CD1c-positive myeloid dendritic cell (primary cell): Measurements from ENCODE around the gene SRRM1.
"Not testable (repeated sequence)": the region's sequence is repeated elsewhere in the genome, so short reads cannot be mapped to it uniquely, and the experiment has no call there.

Source experiments
- DNase-seq: peaks from one replicate; pipeline ENCODE4 v3.0.0-alpha.2; 2016; ENCODE audit errors: extremely low spot score

SRRM1 gene

DNA sequence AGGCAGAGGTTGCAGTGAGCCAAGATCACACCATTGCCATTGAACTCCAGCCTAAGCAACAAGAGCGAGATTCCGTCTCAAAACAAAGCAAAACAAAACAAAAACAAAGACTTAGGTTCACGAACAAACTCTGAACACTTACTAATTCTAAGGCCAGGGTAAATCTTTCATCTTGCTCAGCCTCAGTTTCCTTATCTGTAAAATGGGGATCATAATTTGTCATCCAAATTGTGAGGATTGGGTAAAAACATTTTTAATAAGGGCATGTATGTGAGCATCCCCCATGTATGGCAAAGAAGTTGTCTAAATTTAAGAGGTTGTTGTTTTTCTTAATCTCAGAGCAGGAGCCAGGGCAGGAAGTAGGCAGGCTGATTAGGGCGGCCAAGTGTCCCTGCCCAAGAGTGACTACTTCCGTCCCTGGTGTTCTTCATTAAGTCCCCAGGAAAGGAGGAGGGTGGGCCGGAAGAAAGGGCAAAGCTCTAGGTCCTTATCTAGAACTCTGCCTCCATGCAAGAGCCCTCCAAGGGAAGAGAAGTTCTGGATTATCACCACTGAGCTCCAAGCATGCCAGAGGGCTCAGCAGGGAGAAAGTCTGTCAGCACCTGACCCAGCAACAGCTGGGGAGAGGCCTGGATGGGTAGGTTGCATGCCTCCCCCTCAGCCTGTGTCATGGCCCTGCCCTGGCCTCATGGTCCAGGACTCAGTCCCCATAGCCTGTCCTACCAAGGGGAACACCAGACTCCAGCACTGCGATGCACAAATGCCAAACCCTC, 52.3 kb downstream of the SRRM1 start:
- DNase-seq = peak; percentile 46

DNA sequence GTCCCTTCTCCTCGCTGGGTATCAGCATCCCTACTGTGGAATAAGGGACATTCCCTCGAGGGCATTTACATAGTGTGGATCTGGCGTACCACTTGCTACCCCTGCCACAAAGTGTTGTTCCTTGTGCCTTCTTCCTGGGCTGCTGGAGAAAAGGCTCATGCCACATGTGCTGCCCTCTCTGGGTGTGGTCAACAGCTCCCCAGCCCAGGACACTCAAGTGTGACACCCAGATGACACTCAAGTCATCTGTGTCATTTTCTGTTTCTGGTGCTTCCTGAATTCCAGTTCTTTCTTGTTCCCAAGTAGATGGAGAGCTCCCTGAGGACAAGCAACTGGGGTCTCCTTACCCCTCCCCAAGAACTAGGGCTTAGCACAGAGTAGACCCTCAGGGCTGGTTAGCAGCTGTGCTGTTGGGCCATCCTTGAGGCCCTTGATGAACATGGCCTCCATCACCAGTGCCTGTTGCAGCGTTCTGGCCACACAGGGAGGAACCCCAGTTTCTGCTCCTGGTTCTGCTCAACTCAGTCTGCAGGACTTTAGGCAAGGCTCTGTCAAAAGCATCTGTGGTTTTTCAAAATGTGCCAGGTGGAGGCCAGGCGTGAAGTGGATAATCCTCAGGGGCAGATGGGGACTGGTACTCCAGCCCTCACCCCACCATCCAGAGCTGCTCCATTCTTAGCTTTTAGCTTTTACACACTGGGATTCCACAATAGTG, 53.1 kb downstream of the SRRM1 start:
- peak; percentile 43 for DNase-seq

- no peak for DNase-seq
Measured at GRCh38 chr1:24696756-24697330, 53.7 kb downstream of the SRRM1 start.

DNA sequence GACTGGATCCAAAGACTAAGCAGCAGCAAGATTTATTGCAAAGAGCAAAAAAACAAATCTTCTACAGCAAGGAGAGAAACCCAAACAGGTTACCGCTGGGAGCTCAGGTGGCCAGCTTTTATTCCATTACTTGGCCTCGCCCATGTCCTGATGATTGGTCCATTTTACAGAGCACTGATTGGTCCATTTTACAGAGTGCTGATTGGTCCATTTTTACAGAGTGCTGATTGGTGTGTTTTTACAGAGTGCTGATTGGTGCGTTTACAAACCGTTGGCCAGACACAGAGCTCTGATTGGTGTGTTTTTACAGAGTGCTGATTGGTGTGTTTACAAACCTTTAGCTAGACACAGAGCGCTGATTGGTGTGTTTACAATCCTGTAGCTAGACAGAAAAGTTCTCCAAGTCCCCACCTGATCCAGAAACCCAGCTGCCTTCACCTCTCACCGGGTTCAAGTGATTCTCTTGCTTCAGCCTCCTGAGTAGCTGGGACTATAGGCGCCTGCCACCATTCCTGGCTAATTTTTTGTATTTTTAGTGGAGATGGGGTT, 54.4 kb downstream of the SRRM1 start:
- DNase-seq = not testable (repeated sequence)

DNA sequence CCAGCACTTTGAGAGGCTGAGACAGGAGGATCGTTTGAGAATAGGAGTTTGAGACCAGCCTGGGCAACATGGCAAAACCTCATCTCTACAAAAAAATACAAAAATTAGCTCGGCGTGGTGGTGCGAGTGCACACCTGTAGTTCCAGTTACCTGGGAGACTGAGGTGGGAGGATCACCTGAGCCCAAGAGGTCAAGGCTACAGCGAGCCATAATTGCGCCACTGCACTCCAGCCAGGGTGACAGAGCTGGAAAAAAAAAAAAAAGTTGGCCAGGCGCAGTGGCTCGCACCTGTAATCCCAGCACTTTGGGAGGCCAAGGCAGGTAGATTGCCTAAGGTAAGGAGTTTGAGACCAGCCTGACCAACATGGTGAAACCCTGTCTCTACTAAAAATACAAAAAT, 55.2 kb downstream of the SRRM1 start:
- DNase-seq = not testable (repeated sequence)

- DNase-seq = no peak
Measured at GRCh38 chr1:24699628-24700027, 56.5 kb downstream of the SRRM1 start.

DNA sequence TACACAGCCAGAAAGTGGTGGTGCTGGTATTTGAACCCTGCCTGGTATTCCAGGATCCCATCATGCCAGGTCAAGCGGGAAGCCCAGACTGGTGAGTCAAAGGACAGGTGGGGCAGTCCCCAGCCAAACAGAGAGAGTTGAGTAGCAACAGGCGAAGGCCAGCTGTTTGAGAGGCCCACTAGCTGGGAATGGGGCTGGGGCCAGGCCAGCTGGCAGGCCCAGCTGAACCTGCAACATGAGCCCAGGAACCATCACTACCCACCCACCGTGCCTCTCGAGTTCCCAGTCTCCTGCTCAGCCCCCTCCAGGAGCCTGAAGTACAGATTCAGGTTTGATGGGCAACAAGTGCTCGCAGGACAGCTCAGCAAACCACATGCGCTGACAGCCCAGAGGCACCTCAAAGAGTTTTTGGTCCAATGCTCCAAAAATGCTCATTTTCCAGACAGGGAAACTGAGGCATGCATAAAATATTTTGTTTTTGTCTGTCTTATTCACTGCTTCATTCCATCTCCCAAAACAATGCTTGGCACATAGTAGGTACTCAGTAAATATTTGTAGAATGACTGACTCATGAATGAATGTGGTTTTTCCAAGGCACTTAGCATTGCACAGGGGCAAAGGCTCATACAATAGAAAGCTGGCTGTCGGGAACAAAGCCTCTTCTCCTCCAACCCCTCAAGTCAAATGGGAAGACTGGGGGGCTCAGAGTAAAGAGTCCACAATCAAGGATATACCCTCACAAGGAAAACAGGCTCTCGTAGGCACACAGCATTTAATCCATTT, 59.6 kb downstream of the SRRM1 start:
- no peak for DNase-seq

- DNase-seq = peak; percentile 62
Measured at GRCh38 chr1:24704411-24705259, 61.5 kb downstream of the SRRM1 start.

- DNase-seq = peak; percentile 70
Measured at GRCh38 chr1:24705260-24706073, 62.4 kb downstream of the SRRM1 start.

- DNase-seq = not testable (repeated sequence)
Measured at GRCh38 chr1:24706074-24706389, 62.9 kb downstream of the SRRM1 start.

GRCh38 chr1:24707687-24708086, 64.6 kb downstream of the SRRM1 start:
- DNase-seq = no peak

GRCh38 chr1:24708938-24709337, 65.8 kb downstream of the SRRM1 start:
- peak; percentile 96 for DNase-seq

GRCh38 chr1:24709791-24710441, 66.8 kb downstream of the SRRM1 start:
- DNase-seq = peak; percentile 69

DNA sequence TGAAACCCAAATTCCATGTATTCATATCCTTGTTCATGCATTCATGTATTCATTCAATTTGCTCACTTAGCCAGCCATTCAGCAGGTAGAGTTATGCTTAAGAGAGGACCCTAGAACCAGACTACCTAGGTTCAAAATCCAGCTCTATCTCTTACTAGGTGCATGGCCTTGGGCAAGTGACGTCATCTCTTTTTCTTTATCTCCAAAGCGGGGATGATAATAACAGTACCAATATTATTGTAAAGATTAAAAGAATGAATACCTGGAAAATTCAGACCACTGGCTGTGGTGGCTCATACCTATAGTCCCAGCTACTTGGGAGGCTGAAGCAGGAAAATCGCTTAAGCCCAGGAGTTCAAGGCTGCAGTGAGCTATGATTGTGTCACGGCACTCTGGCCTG, 68.2 kb downstream of the SRRM1 start:
- no peak for DNase-seq

GRCh38 chr1:24713176-24713575, 70.1 kb downstream of the SRRM1 start:
- no peak for DNase-seq

DNA sequence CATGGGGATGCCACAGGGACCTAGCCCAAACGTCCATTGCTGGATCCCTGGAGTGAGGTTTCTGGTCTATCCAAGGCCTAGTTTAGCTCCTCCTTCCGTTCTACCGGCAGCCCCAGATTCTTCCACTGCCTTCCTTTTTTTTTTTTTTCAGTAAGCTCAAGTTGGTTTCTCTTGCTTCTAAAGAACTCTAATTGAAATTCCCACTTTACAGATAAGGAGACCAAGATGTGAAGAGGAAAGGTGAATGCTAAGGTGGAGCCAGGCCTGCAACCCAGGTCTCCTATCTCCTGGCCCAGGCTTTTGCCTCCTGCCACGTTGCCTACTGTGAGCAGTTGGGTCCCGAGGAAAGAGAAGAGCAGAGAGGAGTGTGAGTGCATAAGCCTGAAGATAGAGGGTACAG, 70.6 kb downstream of the SRRM1 start:
- no peak for DNase-seq

GRCh38 chr1:24714859-24715520, 71.9 kb downstream of the SRRM1 start:
- DNase-seq = no peak

GRCh38 chr1:24715658-24716057, 72.6 kb downstream of the SRRM1 start:
- DNase-seq = no peak
